Mesothelial cell of epicardium (in vitro differentiated cells): ENCODE measurements around the gene RPL35. TPM values are rescaled to one million over a fixed set of nuclear protein-coding genes. Genes with fewer than 3 reads are reported as not detected.

Experiments
- DNase-seq, 2 experiments: peaks; one replicate each; pipeline ENCODE4 v3.0.0; 2021; ENCODE audit warnings: low spot score in 2 of 2; ENCODE audit not compliant: unreplicated experiment in 2 of 2
- H3K27ac Mint-ChIP-seq: 2 replicates; pipeline ENCODE4 v1.8.0; 2021; ENCODE audit warnings: mixed read lengths
- H3K27me3 Mint-ChIP-seq: 2 replicates; pipeline ENCODE4 v1.8.0; 2021; ENCODE audit warnings: low read depth, mixed read lengths
- H3K36me3 Mint-ChIP-seq: 2 replicates; pipeline ENCODE4 v1.8.0; 2021; ENCODE audit warnings: mixed read lengths
- H3K4me1 Mint-ChIP-seq: 2 replicates; pipeline ENCODE4 v1.8.0; 2021; ENCODE audit warnings: mixed read lengths
- H3K4me3 Mint-ChIP-seq: 2 replicates; pipeline ENCODE4 v1.8.0; 2021; ENCODE audit warnings: mild to moderate bottlenecking, moderate library complexity, mixed read lengths
- H3K9me3 Mint-ChIP-seq: 2 replicates; pipeline ENCODE4 v1.8.0; 2021; ENCODE audit warnings: mixed read lengths
- CTCF ChIP-seq: fragments of 200-600 bp; sonication (generic); IDR thresholded peaks from one replicate; pipeline ENCODE4 v1.5.0; 2021; ENCODE audit warnings: antibody characterized with exemption; ENCODE audit not compliant: unreplicated experiment
- total RNA-seq: library from RNA; stranded (reverse); gene quantifications from 3 replicates; pipeline ENCODE4 v1.2.1, GENCODE V29; 2021

The RPL35 gene
- total RNA-seq, 1 donor from 2014 or later, result 1,103 TPM

GRCh38 chr9:124886866-124887492, 25.2 kb upstream of the RPL35 start:
- no peak overlapping the region for H3K4me3 Mint-ChIP-seq
- no peak for TF ChIP-seq CTCF

GRCh38 chr9:124886461-124886860, 24.7 kb upstream of the RPL35 start:
- no peak for DNase-seq
- Mint-ChIP-seq H3K36me3 (peaks cover 36% of the 10 kb centered on the region), H3K4me3 (no peak overlapping the region), H3K9me3 (no peaks in the 10 kb centered on the region), H3K27ac (no peak overlapping the region), H3K4me1 (no peaks in the 10 kb centered on the region), H3K27me3 (no peaks in the 10 kb centered on the region)
- no peak for TF ChIP-seq CTCF

More at GRCh38 chr9:124886866-124887492, 25.2 kb upstream of the RPL35 start:
- DNase-seq, result no peak
- Mint-ChIP-seq H3K27ac (no peak overlapping the region), H3K9me3 (no peaks in the 10 kb centered on the region), H3K36me3 (peaks cover 31% of the 10 kb centered on the region), H3K27me3 (no peaks in the 10 kb centered on the region), H3K4me1 (no peaks in the 10 kb centered on the region)

- peaks cover 36% of the 10 kb centered on the region for H3K36me3 Mint-ChIP-seq
- no peaks in the 10 kb centered on the region for H3K9me3 Mint-ChIP-seq
- no peak overlapping the region for H3K4me3 Mint-ChIP-seq
- DNase-seq, result no peak
- no peaks in the 10 kb centered on the region for H3K4me1 Mint-ChIP-seq
- H3K27ac Mint-ChIP-seq, result no peak overlapping the region
- no peak for TF ChIP-seq CTCF
- no peaks in the 10 kb centered on the region for H3K27me3 Mint-ChIP-seq
Measured at GRCh38 chr9:124885551-124885950, 23.8 kb upstream of the RPL35 start.

- Mint-ChIP-seq H3K4me1 (no peaks in the 10 kb centered on the region), H3K27ac (no peak overlapping the region), H3K36me3 (peaks cover 29% of the 10 kb centered on the region), H3K4me3 (no peak overlapping the region), H3K9me3 (no peaks in the 10 kb centered on the region), H3K27me3 (no peaks in the 10 kb centered on the region)
- no peak for TF ChIP-seq CTCF
- no peak for DNase-seq
Measured at GRCh38 chr9:124884376-124884775, 22.6 kb upstream of the RPL35 start.

GRCh38 chr9:124882231-124882630, 20.5 kb upstream of the RPL35 start:
- H3K4me3 Mint-ChIP-seq, result no peak overlapping the region

More at GRCh38 chr9:124882231-124882630, 20.5 kb upstream of the RPL35 start:
- TF ChIP-seq CTCF, result no peak
- Mint-ChIP-seq H3K27ac (no peak overlapping the region), H3K27me3 (no peaks in the 10 kb centered on the region), H3K9me3 (no peaks in the 10 kb centered on the region), H3K36me3 (peaks cover 26% of the 10 kb centered on the region), H3K4me1 (no peaks in the 10 kb centered on the region)
- no peak for DNase-seq
